Non-pigmented ciliary epithelial cell (primary cell): ENCODE data around the gene KANSL3.
"Not testable (repeated sequence)": the region's sequence is repeated elsewhere in the genome, so short reads cannot be mapped to it uniquely, and the experiment has no call there.

ENCODE experiments used
- DNase-seq: peaks from one replicate; pipeline ENCODE4 v3.0.0-alpha.2; 2010; ENCODE audit warnings: low read depth

Gene KANSL3

GRCh38 chr2:96557421-96557820 is 80.7 kb downstream of the KANSL3 start:
- DNase-seq, result not testable (repeated sequence)

DNA sequence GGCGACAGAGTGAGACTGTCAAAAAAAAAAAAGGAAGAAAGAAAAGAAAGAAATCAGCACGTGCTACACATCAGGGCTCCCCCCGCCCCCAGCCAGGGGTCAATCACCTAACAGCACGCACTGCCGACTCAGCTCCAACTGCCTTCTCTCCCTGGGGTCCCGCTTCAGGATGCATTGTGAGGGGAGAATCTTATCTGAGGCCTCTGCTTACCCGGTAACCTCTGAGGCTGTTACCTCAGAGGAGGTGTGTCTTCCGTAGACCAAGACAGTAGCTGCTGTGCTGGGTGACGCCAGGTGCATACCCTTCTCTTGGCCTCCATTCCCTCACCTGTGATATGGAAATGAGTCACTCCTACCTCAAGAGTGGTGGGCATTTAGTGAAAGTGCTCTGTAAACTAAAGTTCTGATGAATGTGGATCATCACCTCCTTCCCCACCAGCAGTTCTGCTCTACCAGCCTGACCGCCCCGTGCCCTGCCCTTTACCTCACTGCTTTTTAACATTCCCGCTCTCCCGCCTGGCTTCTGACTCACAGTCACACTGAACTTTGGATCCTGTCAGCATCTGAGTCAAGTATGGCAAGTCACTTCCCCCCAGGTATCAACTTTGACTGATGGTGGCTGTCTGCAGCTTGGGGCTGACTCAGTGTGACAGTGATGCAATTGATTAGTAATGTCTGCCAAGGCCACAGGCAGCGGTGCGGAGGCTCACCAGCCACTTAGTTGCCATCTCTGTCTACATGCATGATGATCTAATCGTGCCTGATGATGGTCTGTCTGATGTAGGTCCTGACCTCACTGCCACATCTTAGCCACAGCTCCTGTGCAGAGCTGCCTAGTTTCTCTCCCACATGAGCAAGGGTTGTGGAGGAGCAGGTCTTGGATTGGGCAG is 81.4 kb downstream of the KANSL3 start:
- no peak for DNase-seq

GRCh38 chr2:96555146-96555610 is 82.9 kb downstream of the KANSL3 start:
- no peak for DNase-seq

DNA sequence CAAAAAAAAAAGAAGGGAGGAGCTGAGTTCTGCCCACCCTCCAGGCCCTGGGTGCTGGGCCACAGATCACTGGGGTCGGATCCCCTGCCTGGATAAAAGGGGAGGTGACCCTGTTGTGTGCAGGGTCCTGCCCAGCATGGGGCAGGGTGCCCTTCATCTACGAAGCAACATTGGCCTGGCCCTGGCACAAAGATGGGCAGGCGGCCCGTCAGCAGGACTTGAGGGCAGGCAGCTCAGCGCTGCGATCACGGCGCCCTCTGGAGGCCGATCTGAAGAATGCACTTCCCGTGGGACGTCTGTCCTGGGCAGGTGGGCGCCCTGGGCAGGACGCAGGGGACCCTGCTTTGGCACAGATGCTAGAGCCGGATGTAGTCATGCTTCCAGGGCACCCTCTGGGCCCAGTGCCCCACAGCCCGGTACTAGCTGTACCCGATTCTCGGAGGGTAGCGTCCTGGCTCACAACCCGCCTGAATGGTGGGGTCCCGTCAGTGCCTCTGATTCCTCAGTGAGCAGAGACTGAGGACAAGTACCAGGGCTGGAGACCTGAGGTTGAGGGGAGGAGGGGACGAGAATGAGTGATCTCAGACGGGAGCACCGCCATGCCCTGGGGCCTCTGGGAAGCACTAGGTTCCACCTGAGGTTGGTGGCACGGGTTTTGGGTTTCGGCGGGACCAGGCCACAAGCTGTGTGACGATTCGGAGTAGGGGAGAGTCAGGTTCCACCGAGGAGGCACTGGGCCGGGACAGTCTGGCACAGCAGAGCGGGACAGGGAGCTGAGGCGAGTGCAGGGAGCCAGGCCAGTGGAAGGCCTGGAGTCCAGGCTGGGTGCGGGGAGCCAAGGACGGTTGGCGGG is 83.6 kb downstream of the KANSL3 start:
- DNase-seq, result no peak

DNA sequence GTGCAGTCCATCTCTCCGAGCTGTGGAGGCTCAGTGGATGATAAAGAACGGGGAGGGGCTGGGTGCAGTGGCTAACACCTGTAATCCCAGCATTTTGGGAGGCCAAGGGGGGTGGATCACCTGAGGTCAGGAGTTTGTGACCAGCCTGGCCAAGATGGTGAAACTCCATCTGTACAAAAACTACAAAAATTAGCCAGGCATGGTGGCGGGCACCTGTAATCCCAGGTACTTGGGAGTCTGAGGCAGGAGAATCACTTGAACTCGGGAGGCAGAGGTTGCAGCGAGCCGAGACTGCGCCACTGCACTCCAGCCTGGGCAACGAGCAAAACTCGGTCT is 84.2 kb downstream of the KANSL3 start:
- not testable (repeated sequence) for DNase-seq

GRCh38 chr2:96553176-96553956 is 84.7 kb downstream of the KANSL3 start:
- no peak for DNase-seq

DNA sequence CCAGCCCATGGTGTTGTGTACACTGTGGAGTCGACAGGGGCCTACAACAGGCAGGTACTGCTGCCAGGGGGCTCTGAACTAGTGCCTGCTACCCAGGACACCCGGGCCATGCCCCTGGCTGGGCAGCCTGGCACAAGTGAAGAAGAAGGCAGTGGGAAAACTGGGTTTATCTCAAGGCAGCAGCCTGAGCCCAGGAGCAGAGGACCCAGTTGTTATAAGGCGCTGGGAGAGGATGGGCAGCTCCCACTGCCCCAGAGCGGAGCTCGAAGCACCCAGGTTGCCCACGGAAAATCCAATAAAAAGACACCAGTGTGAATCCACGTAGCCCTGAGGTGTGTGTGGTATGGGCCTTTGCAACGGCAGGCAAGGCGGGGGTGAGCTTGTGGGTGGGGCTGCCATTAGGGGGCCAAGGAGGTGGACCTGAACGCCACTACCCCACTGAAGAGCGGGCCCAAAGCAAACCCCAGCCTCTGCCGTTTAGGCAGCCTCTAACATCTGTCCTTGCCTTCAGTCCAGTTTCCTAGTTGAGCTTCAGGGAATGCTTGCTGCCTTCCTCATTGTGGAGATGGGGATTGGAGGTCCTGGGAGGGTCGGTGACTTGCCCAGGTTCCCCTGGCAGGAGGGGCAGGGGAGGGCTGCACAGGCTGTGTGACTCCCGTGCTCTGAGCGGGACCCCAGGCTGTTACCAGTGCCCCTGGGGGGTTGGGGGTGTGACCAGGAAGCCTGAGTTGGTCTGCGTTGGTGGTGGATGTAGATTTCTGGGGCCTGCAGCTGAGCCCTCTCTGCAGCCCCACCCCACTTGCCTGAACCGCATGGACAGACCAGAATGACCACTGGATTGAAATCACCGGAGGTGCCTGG is 85.6 kb downstream of the KANSL3 start:
- DNase-seq, result no peak

- no peak for DNase-seq
Measured at GRCh38 chr2:96551605-96552314, 86.4 kb downstream of the KANSL3 start.

GRCh38 chr2:96550787-96551604 is 87.1 kb downstream of the KANSL3 start:
- DNase-seq, result no peak

GRCh38 chr2:96549967-96550786 is 87.9 kb downstream of the KANSL3 start:
- DNase-seq, result no peak

- DNase-seq, result no peak
Measured at GRCh38 chr2:96549466-96549785, 88.7 kb downstream of the KANSL3 start.

DNA sequence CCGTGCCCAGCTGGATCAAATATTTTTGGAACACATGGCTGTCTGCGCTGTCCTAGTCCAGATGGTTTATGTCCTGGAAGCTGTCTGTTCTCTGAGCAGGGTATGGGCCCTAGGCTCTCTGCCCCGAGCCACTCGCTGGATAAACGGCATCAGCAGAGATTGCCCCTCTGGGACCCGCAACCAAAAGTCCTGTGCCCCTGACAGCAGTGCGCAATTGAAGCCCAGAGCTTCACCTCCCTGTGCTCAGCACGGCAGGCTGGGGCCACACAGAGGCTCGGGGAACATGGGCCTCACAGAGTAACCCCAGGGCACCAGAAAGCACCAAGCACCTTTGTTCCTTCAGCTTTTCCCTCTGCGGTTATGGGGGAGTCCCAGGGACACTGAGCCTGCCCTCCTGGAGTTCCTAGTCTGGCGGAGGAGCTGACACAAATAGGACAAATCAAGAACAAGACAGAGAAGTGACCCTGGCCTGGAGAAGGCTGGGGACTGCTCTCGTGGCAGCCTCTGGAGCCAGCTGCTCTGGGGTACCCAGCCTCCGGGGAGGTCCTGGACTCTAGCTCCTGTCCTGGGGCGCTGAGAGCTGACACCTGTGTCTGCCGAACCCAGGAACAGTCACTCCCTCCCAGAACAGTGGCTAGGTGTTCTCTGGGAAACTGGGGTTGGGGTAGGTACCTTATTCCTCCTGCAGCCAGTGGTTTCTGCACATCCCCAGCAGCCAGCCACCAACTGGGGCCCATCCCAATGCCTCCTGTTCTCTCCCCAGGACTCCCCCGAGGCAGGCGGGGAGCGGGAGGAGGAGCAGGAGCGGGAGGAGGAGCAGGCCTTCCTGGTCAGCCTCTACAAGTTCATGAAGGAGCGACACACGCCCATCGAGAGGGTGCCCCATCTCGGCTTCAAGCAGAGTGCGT is 89.3 kb downstream of the KANSL3 start:
- DNase-seq, result no peak

DNA sequence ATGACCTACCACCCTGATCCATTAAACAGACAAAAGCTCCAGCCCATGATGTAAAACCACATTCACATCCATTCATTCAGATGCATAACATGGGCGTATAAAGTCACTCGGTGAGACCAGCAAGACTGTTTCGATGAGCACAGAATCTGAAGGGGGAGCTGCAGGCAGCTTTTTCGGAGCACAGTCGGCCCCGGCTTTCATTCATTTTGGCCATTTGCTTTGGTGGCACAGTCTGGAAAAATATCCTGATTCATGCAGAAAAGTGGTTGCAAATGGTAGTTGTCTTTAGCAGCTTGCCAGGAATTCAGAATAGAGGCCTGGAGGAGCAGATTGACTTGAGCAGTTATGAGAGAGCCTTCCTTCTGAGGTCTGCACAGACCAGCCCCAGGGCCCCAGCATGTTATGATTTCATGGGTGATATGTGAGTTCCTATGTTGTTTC is 90.4 kb downstream of the KANSL3 start:
- no peak for DNase-seq

DNA sequence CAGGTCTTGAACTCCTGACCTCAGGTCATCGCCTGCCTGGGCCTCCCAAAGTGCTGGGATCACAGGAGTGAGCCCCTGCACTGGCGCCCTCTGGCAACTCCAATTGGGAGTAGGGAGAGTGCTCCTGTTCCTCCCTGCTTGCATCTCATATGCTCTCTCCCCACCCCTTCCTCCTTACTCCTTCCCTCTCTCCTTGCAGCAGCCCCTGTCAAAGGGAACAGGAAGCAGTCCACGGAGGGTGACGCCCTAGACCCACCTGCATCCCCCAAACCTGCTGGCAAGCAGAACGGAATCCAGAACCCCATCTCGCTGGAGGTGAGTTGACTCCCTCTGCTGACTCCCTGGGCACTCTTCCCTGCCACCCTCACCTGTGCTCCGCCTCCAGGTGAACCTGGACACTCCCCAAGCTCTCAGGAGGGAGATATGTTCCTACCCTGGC is 90.9 kb downstream of the KANSL3 start:
- DNase-seq, result no peak

- no peak for DNase-seq
Measured at GRCh38 chr2:96546797-96547196, 91.3 kb downstream of the KANSL3 start.

- no peak for DNase-seq
Measured at GRCh38 chr2:96546321-96546720, 91.8 kb downstream of the KANSL3 start.
